Measurements from ENCODE around the gene SETDB1. TPM values are rescaled to one million over a fixed set of nuclear protein-coding genes. Genes with fewer than 3 reads are reported as not detected.

Gene SETDB1
- total and polyA plus RNA-seq, 2 of the 13 experiments (the other 11 are each of a cell fraction or from before 2014, with no cell fraction given) = 33.1 to 34.6 TPM

GRCh38 chr1:150979092-150980056 lies 53.2 kb downstream of the SETDB1 start (continued):
- TF ChIP-seq ZUFSP (CRISPR knock-in tag; IDR thresholded peaks at IDR 0.05; ENCODE audit: borderline replicate concordance) (no peak), PBX2 (CRISPR knock-in tag; IDR thresholded peaks at IDR 0.05) (no peak), RFXANK (CRISPR knock-in tag; IDR thresholded peaks at IDR 0.05) (no peak), ZNF784 (CRISPR knock-in tag; IDR thresholded peaks at IDR 0.05; ENCODE audit: borderline replicate concordance) (no peak), ZNF75D (CRISPR knock-in tag; IDR thresholded peaks at IDR 0.05; ENCODE audit: borderline replicate concordance) (no peak), ZNF382 (CRISPR knock-in tag; IDR thresholded peaks at IDR 0.05; ENCODE audit: borderline replicate concordance) (no peak), HDAC2 (CRISPR knock-in tag; IDR thresholded peaks at IDR 0.05) (peak; percentile 57), CBX1 (IDR thresholded peaks at IDR 0.05; ENCODE audit: low read depth) (no peak), ZBTB7A (CRISPR knock-in tag; IDR thresholded peaks at IDR 0.05) (no peak), ZNF30 (CRISPR knock-in tag; IDR thresholded peaks at IDR 0.05) (no peak), DMTF1 (CRISPR knock-in tag; IDR thresholded peaks at IDR 0.05) (no peak), TAF1 (CRISPR knock-in tag; IDR thresholded peaks at IDR 0.05) (peak; percentile 38; the same call in 1 of the 2 replicates), LRRFIP1 (CRISPR knock-in tag; conservative IDR thresholded peaks at IDR 0.05) (0 out of 2 replicates have a peak, but pooled peaks have one; percentile 52), BCLAF1 (IDR thresholded peaks at IDR 0.05) (no peak), AGO1 (IDR thresholded peaks at IDR 0.05; ENCODE audit: low read depth, low read length, poor library complexity, severe bottlenecking) (no peak), ZNF607 (CRISPR knock-in tag; IDR thresholded peaks at IDR 0.05; ENCODE audit: borderline replicate concordance) (no peak)
